ENCODE measurements around the gene ANO3. TPM values are rescaled to one million over a fixed set of nuclear protein-coding genes. Genes with fewer than 3 reads are reported as not detected.

The ANO3 gene
- total RNA-seq, 1 donor from 2014 or later = 0.29 TPM

DNA sequence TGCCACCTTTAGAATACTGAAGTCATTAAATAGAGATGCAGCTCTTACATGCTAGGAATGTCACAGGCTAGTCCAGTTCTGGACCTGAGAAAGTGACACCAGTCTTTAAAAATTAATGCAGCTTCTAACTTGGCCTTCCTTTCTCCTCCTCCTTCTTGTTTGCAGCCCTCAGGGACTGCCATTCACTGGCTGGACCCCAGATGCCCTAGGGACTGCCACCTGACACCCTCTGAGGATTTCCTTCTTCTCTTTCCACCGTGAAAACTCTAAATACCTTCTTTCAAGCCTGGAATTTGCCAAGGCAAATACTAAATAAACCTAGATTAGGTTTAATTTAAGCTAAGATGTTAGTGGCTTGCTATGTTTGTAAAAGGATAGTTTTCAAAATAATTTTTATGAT lies 161.7 kb downstream of the ANO3 start:
- H3K27me3 Mint-ChIP-seq = no peaks in the 10 kb centered on the region
- TF ChIP-seq, protein P1, sequence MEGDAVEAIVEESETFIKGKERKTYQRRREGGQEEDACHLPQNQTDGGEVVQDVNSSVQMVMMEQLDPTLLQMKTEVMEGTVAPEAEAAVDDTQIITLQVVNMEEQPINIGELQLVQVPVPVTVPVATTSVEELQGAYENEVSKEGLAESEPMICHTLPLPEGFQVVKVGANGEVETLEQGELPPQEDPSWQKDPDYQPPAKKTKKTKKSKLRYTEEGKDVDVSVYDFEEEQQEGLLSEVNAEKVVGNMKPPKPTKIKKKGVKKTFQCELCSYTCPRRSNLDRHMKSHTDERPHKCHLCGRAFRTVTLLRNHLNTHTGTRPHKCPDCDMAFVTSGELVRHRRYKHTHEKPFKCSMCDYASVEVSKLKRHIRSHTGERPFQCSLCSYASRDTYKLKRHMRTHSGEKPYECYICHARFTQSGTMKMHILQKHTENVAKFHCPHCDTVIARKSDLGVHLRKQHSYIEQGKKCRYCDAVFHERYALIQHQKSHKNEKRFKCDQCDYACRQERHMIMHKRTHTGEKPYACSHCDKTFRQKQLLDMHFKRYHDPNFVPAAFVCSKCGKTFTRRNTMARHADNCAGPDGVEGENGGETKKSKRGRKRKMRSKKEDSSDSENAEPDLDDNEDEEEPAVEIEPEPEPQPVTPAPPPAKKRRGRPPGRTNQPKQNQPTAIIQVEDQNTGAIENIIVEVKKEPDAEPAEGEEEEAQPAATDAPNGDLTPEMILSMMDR (conservative IDR thresholded peaks at IDR 0.05) = no peak
- peaks cover 4% of the 10 kb centered on the region for H3K4me1 Mint-ChIP-seq (ENCODE audit: unreplicated experiment)
- no peak overlapping the region for H3K4me3 Mint-ChIP-seq
- H3K36me3 Mint-ChIP-seq = no peaks in the 10 kb centered on the region
- no peak overlapping the region for H3K27ac Mint-ChIP-seq
- no peak for DNase-seq (ENCODE audit: extremely low spot score, unreplicated experiment)
- peaks cover 7% of the 10 kb centered on the region for H3K9me3 Mint-ChIP-seq

GRCh38 chr11:26507229-26507628 lies 175.3 kb downstream of the ANO3 start:
- no peaks in the 10 kb centered on the region for H3K4me1 Mint-ChIP-seq (ENCODE audit: unreplicated experiment)
- no peaks in the 10 kb centered on the region for H3K27me3 Mint-ChIP-seq
- no peak overlapping the region for H3K27ac Mint-ChIP-seq
- TF ChIP-seq, protein P1 (conservative IDR thresholded peaks at IDR 0.05) = no peak
- no peaks in the 10 kb centered on the region for H3K36me3 Mint-ChIP-seq
- H3K4me3 Mint-ChIP-seq = no peak overlapping the region
- H3K9me3 Mint-ChIP-seq = no peaks in the 10 kb centered on the region
- DNase-seq (ENCODE audit: extremely low spot score, unreplicated experiment) = no peak

GRCh38 chr11:26510164-26510563 lies 178.2 kb downstream of the ANO3 start:
- Mint-ChIP-seq H3K27ac (no peak overlapping the region), H3K27me3 (no peaks in the 10 kb centered on the region), H3K9me3 (no peaks in the 10 kb centered on the region), H3K36me3 (no peaks in the 10 kb centered on the region), H3K4me3 (no peak overlapping the region), H3K4me1 (ENCODE audit: unreplicated experiment) (no peaks in the 10 kb centered on the region)
- DNase-seq (ENCODE audit: extremely low spot score, unreplicated experiment) = no peak
- TF ChIP-seq, protein P1 (conservative IDR thresholded peaks at IDR 0.05) = no peak

DNA sequence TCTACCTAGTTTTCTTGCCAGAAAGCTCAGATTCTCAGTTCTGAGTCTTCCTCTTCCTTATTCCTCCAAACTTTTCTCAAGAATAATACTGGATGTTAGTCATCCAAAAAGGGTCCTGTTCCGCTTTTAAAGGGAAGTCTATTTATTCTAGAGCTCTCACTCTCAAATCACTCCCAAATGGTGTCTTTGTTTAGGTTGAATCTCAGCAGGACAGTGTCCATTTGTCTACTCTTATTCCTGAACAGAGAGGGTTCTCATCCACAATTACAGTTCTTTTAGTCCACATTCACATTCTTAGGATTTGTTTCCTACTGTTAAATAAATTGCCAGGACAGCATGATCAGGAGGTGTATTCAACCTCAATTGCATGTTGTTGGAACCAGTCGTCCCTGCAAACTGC lies 178.8 kb downstream of the ANO3 start:
- no peaks in the 10 kb centered on the region for H3K4me1 Mint-ChIP-seq (ENCODE audit: unreplicated experiment)
- H3K36me3 Mint-ChIP-seq = no peaks in the 10 kb centered on the region
- H3K27me3 Mint-ChIP-seq = no peaks in the 10 kb centered on the region
- DNase-seq (ENCODE audit: extremely low spot score, unreplicated experiment) = no peak
- TF ChIP-seq, protein P1 (conservative IDR thresholded peaks at IDR 0.05) = no peak
- no peaks in the 10 kb centered on the region for H3K9me3 Mint-ChIP-seq
- H3K27ac Mint-ChIP-seq = no peak overlapping the region
- H3K4me3 Mint-ChIP-seq = no peak overlapping the region

DNA sequence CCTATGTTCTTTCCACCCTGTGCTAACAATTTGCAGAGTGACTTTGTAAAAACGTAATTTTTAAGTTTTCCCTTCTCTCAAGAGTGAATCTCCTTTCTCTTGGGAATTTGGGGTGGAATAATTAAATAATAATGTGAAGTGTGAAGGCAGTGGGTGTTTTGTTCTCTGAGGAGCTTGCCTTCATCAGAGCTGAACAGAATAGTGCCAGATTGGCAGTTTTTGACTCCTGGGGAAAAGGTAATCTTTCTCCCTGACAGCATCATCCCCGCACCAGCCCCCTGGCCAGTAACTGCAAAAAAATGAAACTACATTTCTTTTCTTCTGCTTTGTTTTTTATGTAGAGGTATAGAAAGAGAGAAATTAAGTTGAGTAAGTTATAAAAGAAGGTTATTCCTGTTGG lies 180.3 kb downstream of the ANO3 start:
- no peaks in the 10 kb centered on the region for H3K9me3 Mint-ChIP-seq
- H3K36me3 Mint-ChIP-seq = no peaks in the 10 kb centered on the region
- TF ChIP-seq, protein P1 (conservative IDR thresholded peaks at IDR 0.05) = no peak
- DNase-seq (ENCODE audit: extremely low spot score, unreplicated experiment) = no peak
- no peak overlapping the region for H3K27ac Mint-ChIP-seq
- no peaks in the 10 kb centered on the region for H3K4me1 Mint-ChIP-seq (ENCODE audit: unreplicated experiment)
- no peak overlapping the region for H3K4me3 Mint-ChIP-seq
- no peaks in the 10 kb centered on the region for H3K27me3 Mint-ChIP-seq

DNA sequence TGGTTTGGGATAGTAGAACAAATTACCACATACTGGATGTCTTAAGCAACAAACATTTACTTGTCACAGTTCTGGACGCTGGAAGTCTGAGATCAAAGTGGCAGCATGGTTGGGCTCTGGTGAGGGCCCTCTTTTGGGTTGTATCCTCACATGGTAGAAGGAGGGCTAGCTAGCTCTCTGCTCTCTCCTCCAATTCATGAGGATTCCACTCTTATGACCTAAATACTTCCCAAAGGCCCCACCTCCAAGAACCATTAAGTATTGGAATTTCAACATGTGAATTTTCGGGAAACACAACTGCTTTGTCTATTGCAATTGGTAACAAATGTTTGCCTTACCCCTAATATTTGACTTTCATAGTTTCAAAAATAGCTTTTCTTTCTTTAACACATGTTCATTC lies 187.5 kb downstream of the ANO3 start:
- TF ChIP-seq, protein P1 (conservative IDR thresholded peaks at IDR 0.05) = no peak
- H3K9me3 Mint-ChIP-seq = peaks cover 5% of the 10 kb centered on the region
- DNase-seq (ENCODE audit: extremely low spot score, unreplicated experiment) = no peak
- H3K4me3 Mint-ChIP-seq = no peak overlapping the region
- H3K27ac Mint-ChIP-seq = no peak overlapping the region
- no peaks in the 10 kb centered on the region for H3K4me1 Mint-ChIP-seq (ENCODE audit: unreplicated experiment)
- H3K27me3 Mint-ChIP-seq = peaks cover 2% of the 10 kb centered on the region
- no peaks in the 10 kb centered on the region for H3K36me3 Mint-ChIP-seq

All from type B pancreatic cell (in vitro differentiated cells).